NB4 (cell line): ENCODE measurements around the gene OVOL3.

Experiments
- DNase-seq: peaks from one replicate; pipeline ENCODE4 v3.0.0; 2010; ENCODE audit warnings: low read depth
- H3K4me3 ChIP-seq: one replicate; pipeline ENCODE4 v1.5.1; 2011; ENCODE audit warnings: mild to moderate bottlenecking, low read depth, low read length, moderate library complexity
- MAX ChIP-seq: IDR thresholded peaks from 2 replicates; pipeline ENCODE4 v1.6.1; 2011; ENCODE audit warnings: low read depth, low read length
- MYC ChIP-seq: IDR thresholded peaks from 2 replicates; pipeline ENCODE4 v1.6.1; 2011; ENCODE audit warnings: low read depth, low read length
- POLR2A ChIP-seq: IDR thresholded peaks from 2 replicates; pipeline ENCODE4 v1.6.1; 2011; ENCODE audit warnings: mild to moderate bottlenecking; ENCODE audit not compliant: insufficient read length; ENCODE audit errors: extremely low read depth
- TF ChIP-seq, protein P1 (sequence below): IDR thresholded peaks from one replicate; pipeline ENCODE4 v1.5.1; 2012; ENCODE audit warnings: low read depth, low read length

Gene OVOL3

GRCh38 chr19:36073121-36073876 is 37.6 kb upstream of the OVOL3 start:
- TF ChIP-seq, protein P1, sequence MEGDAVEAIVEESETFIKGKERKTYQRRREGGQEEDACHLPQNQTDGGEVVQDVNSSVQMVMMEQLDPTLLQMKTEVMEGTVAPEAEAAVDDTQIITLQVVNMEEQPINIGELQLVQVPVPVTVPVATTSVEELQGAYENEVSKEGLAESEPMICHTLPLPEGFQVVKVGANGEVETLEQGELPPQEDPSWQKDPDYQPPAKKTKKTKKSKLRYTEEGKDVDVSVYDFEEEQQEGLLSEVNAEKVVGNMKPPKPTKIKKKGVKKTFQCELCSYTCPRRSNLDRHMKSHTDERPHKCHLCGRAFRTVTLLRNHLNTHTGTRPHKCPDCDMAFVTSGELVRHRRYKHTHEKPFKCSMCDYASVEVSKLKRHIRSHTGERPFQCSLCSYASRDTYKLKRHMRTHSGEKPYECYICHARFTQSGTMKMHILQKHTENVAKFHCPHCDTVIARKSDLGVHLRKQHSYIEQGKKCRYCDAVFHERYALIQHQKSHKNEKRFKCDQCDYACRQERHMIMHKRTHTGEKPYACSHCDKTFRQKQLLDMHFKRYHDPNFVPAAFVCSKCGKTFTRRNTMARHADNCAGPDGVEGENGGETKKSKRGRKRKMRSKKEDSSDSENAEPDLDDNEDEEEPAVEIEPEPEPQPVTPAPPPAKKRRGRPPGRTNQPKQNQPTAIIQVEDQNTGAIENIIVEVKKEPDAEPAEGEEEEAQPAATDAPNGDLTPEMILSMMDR = no peak
- no peak for TF ChIP-seq MYC
- H3K4me3 ChIP-seq = no peak overlapping the region
- no peak for DNase-seq

DNA sequence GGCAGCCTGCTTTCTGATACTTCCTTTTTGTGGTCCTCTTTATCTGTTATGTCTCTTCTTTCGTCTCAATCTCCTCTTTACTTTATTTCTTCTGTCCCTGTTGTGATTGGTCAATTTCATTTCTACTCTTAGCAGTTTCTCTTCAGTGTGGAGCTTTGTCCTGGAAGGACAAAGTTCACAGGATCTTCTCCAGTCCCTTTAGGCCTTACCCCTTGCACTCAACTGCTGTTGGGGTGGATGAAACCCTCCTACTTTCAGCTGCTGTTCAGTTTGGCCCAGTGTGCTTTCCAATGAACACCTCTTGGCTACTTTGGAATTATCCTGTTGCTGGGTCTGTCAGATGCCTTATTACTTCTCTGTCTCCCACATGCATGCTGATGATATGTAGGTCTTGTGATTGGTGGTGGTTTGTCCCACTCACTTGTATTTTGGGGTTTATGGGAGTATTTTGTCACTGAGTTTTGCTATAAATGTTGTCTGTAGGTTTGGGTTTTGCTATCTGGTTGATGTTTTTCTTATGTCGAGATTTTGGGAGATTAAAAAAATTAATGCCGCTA is 31.5 kb upstream of the OVOL3 start:
- no peak for TF ChIP-seq MAX
- TF ChIP-seq POLR2A = no peak
- TF ChIP-seq, protein P1 = no peak
- TF ChIP-seq MYC = no peak
- H3K4me3 ChIP-seq = no peak overlapping the region
- no peak for DNase-seq

GRCh38 chr19:36081385-36081784 is 29.6 kb upstream of the OVOL3 start:
- TF ChIP-seq MYC = no peak
- TF ChIP-seq POLR2A = no peak
- TF ChIP-seq, protein P1 = no peak
- no peak for TF ChIP-seq MAX
- DNase-seq = no peak
- H3K4me3 ChIP-seq = no peak overlapping the region

DNA sequence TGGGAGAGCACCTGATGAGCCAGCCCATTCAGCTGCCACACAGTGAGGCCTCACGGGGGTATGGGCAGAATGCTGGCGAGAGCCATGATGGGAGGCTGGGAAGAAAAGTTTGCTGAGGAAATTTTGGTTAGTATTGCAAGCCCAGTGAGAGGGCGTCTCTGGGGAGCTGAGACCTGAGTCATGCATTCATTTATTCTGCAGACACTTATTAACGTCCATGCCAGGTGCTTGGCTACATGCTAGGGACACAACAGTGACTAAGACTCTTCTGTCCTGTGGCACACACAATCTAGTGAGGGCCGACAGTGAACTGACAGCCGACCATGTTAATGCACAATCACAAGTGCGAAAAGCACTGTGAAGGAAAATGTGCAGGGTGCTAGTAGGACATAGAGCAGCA is 29.0 kb upstream of the OVOL3 start:
- TF ChIP-seq, protein P1 = no peak
- TF ChIP-seq MAX (no peak), MYC (no peak), POLR2A (no peak)
- no peak for DNase-seq
- no peak overlapping the region for H3K4me3 ChIP-seq

DNA sequence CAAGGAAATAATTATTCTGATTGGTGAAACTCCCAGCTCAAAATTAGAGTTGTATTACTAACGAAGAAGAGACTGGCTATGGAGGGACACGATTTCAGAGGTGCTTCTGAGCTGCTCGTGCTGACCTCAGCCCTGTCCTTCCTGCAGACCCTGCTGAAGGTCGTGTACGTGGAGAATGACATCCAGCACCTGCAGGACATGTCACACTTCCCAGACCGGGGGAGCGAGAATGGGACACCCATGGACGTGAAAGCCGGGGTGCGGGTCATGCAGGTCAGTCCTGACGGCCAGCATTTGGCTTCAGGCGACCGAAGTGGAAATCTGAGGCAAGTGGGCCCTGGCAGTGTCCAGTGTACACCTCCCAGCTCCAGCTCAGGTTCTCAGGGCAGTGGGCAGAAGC is 28.0 kb upstream of the OVOL3 start:
- H3K4me3 ChIP-seq = no peak overlapping the region
- TF ChIP-seq, protein P1 = no peak
- TF ChIP-seq MAX = no peak
- no peak for TF ChIP-seq MYC
- no peak for TF ChIP-seq POLR2A
- no peak for DNase-seq
